ENCODE measurements around the gene POLR3E. TPM values are rescaled to one million over a fixed set of nuclear protein-coding genes. Genes with fewer than 3 reads are reported as not detected.
"Not testable (repeated sequence)": the region's sequence is repeated elsewhere in the genome, so short reads cannot be mapped to it uniquely, and the experiment has no call there.

Gene POLR3E
- total RNA-seq, 1 donor from 2014 or later, result 43.3 TPM

GRCh38 chr16:22360963-22361659, 63.9 kb downstream of the POLR3E start:
- TF ChIP-seq, protein P1, sequence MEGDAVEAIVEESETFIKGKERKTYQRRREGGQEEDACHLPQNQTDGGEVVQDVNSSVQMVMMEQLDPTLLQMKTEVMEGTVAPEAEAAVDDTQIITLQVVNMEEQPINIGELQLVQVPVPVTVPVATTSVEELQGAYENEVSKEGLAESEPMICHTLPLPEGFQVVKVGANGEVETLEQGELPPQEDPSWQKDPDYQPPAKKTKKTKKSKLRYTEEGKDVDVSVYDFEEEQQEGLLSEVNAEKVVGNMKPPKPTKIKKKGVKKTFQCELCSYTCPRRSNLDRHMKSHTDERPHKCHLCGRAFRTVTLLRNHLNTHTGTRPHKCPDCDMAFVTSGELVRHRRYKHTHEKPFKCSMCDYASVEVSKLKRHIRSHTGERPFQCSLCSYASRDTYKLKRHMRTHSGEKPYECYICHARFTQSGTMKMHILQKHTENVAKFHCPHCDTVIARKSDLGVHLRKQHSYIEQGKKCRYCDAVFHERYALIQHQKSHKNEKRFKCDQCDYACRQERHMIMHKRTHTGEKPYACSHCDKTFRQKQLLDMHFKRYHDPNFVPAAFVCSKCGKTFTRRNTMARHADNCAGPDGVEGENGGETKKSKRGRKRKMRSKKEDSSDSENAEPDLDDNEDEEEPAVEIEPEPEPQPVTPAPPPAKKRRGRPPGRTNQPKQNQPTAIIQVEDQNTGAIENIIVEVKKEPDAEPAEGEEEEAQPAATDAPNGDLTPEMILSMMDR (IDR thresholded peaks at IDR 0.05), result no peak

GRCh38 chr16:22364241-22364640, 67.0 kb downstream of the POLR3E start:
- DNase-seq (no peak), ATAC-seq (no peak)
- Histone ChIP-seq H3K27ac (no peak overlapping the region), H3K27me3 (no peaks in the 10 kb centered on the region), H3K4me3 (no peak overlapping the region), H3K36me3 (peaks cover 26% of the 10 kb centered on the region), H3K9me3 (no peaks in the 10 kb centered on the region), H3K4me1 (peaks cover 15% of the 10 kb centered on the region)
- intact Hi-C loops (cut with DNase I), result no loop called here
- TF ChIP-seq, protein P1 (IDR thresholded peaks at IDR 0.05), result no peak

More at GRCh38 chr16:22360963-22361659, 63.9 kb downstream of the POLR3E start:
- Histone ChIP-seq H3K4me3 (no peak overlapping the region), H3K27me3 (no peaks in the 10 kb centered on the region), H3K4me1 (no peaks in the 10 kb centered on the region), H3K27ac (no peak overlapping the region), H3K9me3 (no peaks in the 10 kb centered on the region), H3K36me3 (peaks cover 26% of the 10 kb centered on the region)
- DNase-seq (no peak), ATAC-seq (no peak)
- intact Hi-C loops (cut with DNase I), result no loop called here

GRCh38 chr16:22366371-22366770, 69.2 kb downstream of the POLR3E start:
- ATAC-seq (no peak), DNase-seq (no peak)
- peaks cover 26% of the 10 kb centered on the region for H3K36me3 ChIP-seq
- H3K27ac ChIP-seq, result no peak overlapping the region
- peaks cover 28% of the 10 kb centered on the region for H3K4me1 ChIP-seq
- intact Hi-C loops (cut with DNase I), result no loop called here
- H3K4me3 ChIP-seq, result no peak overlapping the region
- H3K27me3 ChIP-seq, result no peaks in the 10 kb centered on the region
- TF ChIP-seq, protein P1 (IDR thresholded peaks at IDR 0.05), result no peak
- H3K9me3 ChIP-seq, result no peaks in the 10 kb centered on the region

GRCh38 chr16:22366889-22367288, 69.7 kb downstream of the POLR3E start:
- no peak for ATAC-seq
- Histone ChIP-seq H3K4me3 (no peak overlapping the region), H3K36me3 (peaks cover 26% of the 10 kb centered on the region), H3K27me3 (no peaks in the 10 kb centered on the region), H3K27ac (no peak overlapping the region), H3K4me1 (peaks cover 29% of the 10 kb centered on the region), H3K9me3 (no peaks in the 10 kb centered on the region)
- intact Hi-C loops (cut with DNase I), result no loop called here
- TF ChIP-seq, protein P1 (IDR thresholded peaks at IDR 0.05), result no peak
- no peak for DNase-seq

DNA sequence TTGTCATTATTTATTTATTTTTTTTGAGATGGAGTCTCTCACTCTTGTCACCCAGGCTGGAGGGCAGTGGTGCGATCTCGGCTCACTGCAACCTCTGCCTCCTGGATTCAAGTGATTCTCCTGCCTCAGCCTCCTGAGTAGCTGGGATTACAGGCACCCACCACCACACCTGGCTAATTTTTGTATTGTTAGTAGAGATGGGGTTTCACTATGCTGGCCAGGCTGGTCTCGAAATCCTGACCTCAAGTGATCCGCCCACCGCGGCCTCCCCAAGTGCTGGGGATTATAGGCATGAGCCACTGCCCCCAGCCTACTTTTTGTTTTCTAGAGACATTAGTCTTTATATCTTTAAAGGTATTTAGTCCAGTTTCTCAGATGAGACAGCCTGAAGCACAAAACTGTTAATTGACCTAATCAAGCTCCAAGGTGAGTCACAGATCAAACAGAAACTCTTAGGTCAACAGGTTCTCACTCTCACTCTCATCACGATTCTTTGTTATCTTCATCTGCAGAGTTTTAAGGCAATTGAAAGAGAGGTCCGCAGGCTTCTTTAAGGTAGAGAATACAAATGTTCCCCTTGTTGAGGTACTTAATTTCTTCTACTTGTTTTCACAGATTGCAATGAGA, 71.1 kb downstream of the POLR3E start:
- H3K4me3 ChIP-seq; ATAC-seq; H3K27me3 ChIP-seq; DNase-seq; H3K9me3 ChIP-seq; intact Hi-C loops (cut with DNase I); H3K27ac ChIP-seq: not testable (repeated sequence)
- peaks cover 15% of the 10 kb centered on the region for H3K36me3 ChIP-seq
- peaks cover 43% of the 10 kb centered on the region for H3K4me1 ChIP-seq

GRCh38 chr16:22369221-22369811, 72.1 kb downstream of the POLR3E start:
- TF ChIP-seq, protein P1 (IDR thresholded peaks at IDR 0.05), result no peak
- intact Hi-C loops (cut with DNase I), result no loop called here
- Histone ChIP-seq H3K4me1 (peaks cover 45% of the 10 kb centered on the region), H3K4me3 (no peak overlapping the region), H3K9me3 (no peaks in the 10 kb centered on the region), H3K27ac (peak overlapping the region; percentile 17), H3K36me3 (peaks cover 5% of the 10 kb centered on the region), H3K27me3 (no peaks in the 10 kb centered on the region)
- no peak for ATAC-seq
- DNase-seq, result no peak
